Neural progenitor cell (in vitro differentiated cells): ENCODE measurements around the gene ADRA2C. TPM values are rescaled to one million over a fixed set of nuclear protein-coding genes. Genes with fewer than 3 reads are reported as not detected.
A peak's percentile ranks its signal among the peaks of the same experiment; 100 is the strongest.

Experiments
- DNase-seq: peaks from one replicate; pipeline ENCODE4 v3.0.0-alpha.2; 2016; ENCODE audit warnings: low spot score
- H2AFZ ChIP-seq: fragments of 200-600 bp; sonication (generic); replicated peaks from 2 replicates; pipeline ENCODE4 v1.6.1; 2016; ENCODE audit warnings: antibody characterized with exemption
- H3F3A ChIP-seq: fragments of 200-600 bp; sonication (generic); 2 replicates; pipeline ENCODE4 v1.6.1; 2016; ENCODE audit warnings: antibody characterized with exemption, low read depth
- H3K27ac ChIP-seq: fragments of 200-600 bp; sonication (generic); 2 replicates; pipeline ENCODE4 v1.5.1; 2016; ENCODE audit warnings: mild to moderate bottlenecking
- H3K27me3 ChIP-seq: fragments of 200-600 bp; sonication (generic); 2 replicates; pipeline ENCODE4 v1.6.1; 2016; ENCODE audit warnings: mild to moderate bottlenecking, moderate library complexity
- H3K36me3 ChIP-seq: fragments of 200-600 bp; sonication (generic); 2 replicates; pipeline ENCODE4 v1.5.1; 2016
- H3K4me1 ChIP-seq: fragments of 200-600 bp; sonication (generic); 2 replicates; pipeline ENCODE4 v1.6.1; 2016; ENCODE audit warnings: mixed run types
- H3K4me2 ChIP-seq: fragments of 200-600 bp; sonication (generic); 2 replicates; pipeline ENCODE4 v1.6.1; 2016
- H3K4me3 ChIP-seq: fragments of 200-600 bp; sonication (generic); 2 replicates; pipeline ENCODE4 v1.5.1; 2016
- H3K79me2 ChIP-seq: fragments of 200-600 bp; sonication (generic); 2 replicates; pipeline ENCODE4 v1.6.1; 2016; ENCODE audit warnings: low read depth
- H3K9ac ChIP-seq: fragments of 200-600 bp; sonication (generic); 2 replicates; pipeline ENCODE4 v1.6.1; 2016
- H3K9me3 ChIP-seq: fragments of 200-600 bp; sonication (generic); 2 replicates; pipeline ENCODE4 v1.5.1; 2016; ENCODE audit warnings: low read depth
- H4K20me1 ChIP-seq: fragments of 200-600 bp; sonication (generic); 2 replicates; pipeline ENCODE4 v1.6.1; 2016; ENCODE audit warnings: low read depth
- H3K27ac Mint-ChIP-seq: 3 replicates; pipeline ENCODE4 v1.8.0; 2021; ENCODE audit warnings: mixed read lengths
- H3K27me3 Mint-ChIP-seq: 2 replicates; pipeline ENCODE4 v1.8.0; 2022; ENCODE audit warnings: low read depth, mild to moderate bottlenecking, inconsistent platforms, moderate library complexity, mixed read lengths; ENCODE audit not compliant: insufficient read depth
- H3K36me3 Mint-ChIP-seq: 3 replicates; pipeline ENCODE4 v1.8.0; 2021; ENCODE audit warnings: mixed read lengths
- H3K4me1 Mint-ChIP-seq: 3 replicates; pipeline ENCODE4 v1.8.0; 2021; ENCODE audit warnings: mixed read lengths
- H3K4me3 Mint-ChIP-seq: 3 replicates; pipeline ENCODE4 v1.8.0; 2021; ENCODE audit warnings: mild to moderate bottlenecking, moderate library complexity, mixed read lengths
- H3K9me3 Mint-ChIP-seq: 3 replicates; pipeline ENCODE4 v1.8.0; 2020; ENCODE audit warnings: mixed read lengths
- CTCF ChIP-seq: fragments of 200-600 bp; sonication (generic); IDR thresholded peaks from 2 replicates; pipeline ENCODE4 v1.5.1; 2017; ENCODE audit warnings: antibody characterized with exemption, mild to moderate bottlenecking
- EZH2 ChIP-seq: fragments of 200-600 bp; sonication (generic); IDR thresholded peaks from 2 replicates; pipeline ENCODE4 v1.6.1; 2017; ENCODE audit warnings: antibody characterized with exemption, mild to moderate bottlenecking, moderate library complexity
- EZH2phosphoT487 ChIP-seq: fragments of 200-600 bp; sonication (generic); IDR thresholded peaks from 2 replicates; pipeline ENCODE4 v1.6.1; 2017; ENCODE audit warnings: antibody characterized with exemption
- total RNA-seq: library from RNA; depleted of rRNA; stranded (reverse); fragments of >200 nt; gene quantifications from 2 replicates; pipeline ENCODE4 v1.2.3, GENCODE V29; 2015; ENCODE audit warnings: low replicate concordance

ADRA2C gene
- total RNA-seq, 1 donor from 2014 or later, result 2.5 TPM

GRCh38 chr4:3808597-3808996 is 42.4 kb downstream of the ADRA2C start:
- Histone ChIP-seq H3K79me2 (no peaks in the 10 kb centered on the region), H3K4me3 (no peak overlapping the region), H4K20me1 (no peaks in the 10 kb centered on the region), H2AFZ (no peak overlapping the region), H3F3A (peaks cover 18% of the 10 kb centered on the region), H3K36me3 (no peaks in the 10 kb centered on the region), H3K9ac (no peak overlapping the region), H3K9me3 (no peaks in the 10 kb centered on the region), H3K4me1 (peaks cover 27% of the 10 kb centered on the region), H3K27me3 (no peaks in the 10 kb centered on the region), H3K4me2 (peak overlapping the region; percentile 72), H3K27ac (peak overlapping the region; percentile 39)
- TF ChIP-seq EZH2phosphoT487, result no peak
- no peak for TF ChIP-seq EZH2
- no peak for TF ChIP-seq CTCF
- Mint-ChIP-seq H3K9me3 (no peaks in the 10 kb centered on the region), H3K27me3 (peaks cover 37% of the 10 kb centered on the region), H3K4me1 (peaks cover 31% of the 10 kb centered on the region), H3K4me3 (peak overlapping the region; percentile 21), H3K36me3 (no peaks in the 10 kb centered on the region), H3K27ac (no peak overlapping the region)
- DNase-seq, result no peak

GRCh38 chr4:3809028-3809427 is 42.8 kb downstream of the ADRA2C start:
- Histone ChIP-seq H3K79me2 (no peaks in the 10 kb centered on the region), H3K36me3 (no peaks in the 10 kb centered on the region), H3K27me3 (no peaks in the 10 kb centered on the region), H3K9me3 (no peaks in the 10 kb centered on the region), H3K4me2 (peak overlapping the region; percentile 72), H3K27ac (no peak overlapping the region), H3K4me3 (no peak overlapping the region), H2AFZ (no peak overlapping the region), H3K9ac (no peak overlapping the region), H3F3A (peaks cover 18% of the 10 kb centered on the region), H4K20me1 (no peaks in the 10 kb centered on the region), H3K4me1 (peaks cover 27% of the 10 kb centered on the region)
- no peak for TF ChIP-seq CTCF
- TF ChIP-seq EZH2, result no peak
- no peak for TF ChIP-seq EZH2phosphoT487
- Mint-ChIP-seq H3K27me3 (peaks cover 35% of the 10 kb centered on the region), H3K9me3 (peaks cover 2% of the 10 kb centered on the region), H3K4me1 (peaks cover 31% of the 10 kb centered on the region), H3K36me3 (no peaks in the 10 kb centered on the region), H3K27ac (no peak overlapping the region), H3K4me3 (no peak overlapping the region)
- no peak for DNase-seq

- H3K4me2 ChIP-seq, result no peak overlapping the region
- no peak overlapping the region for H3K9ac ChIP-seq
- H2AFZ ChIP-seq, result no peak overlapping the region
- no peaks in the 10 kb centered on the region for H3K36me3 Mint-ChIP-seq
- H3K4me1 Mint-ChIP-seq, result peaks cover 31% of the 10 kb centered on the region
- no peaks in the 10 kb centered on the region for H4K20me1 ChIP-seq
- peaks cover 3% of the 10 kb centered on the region for H3K9me3 Mint-ChIP-seq
- no peak overlapping the region for H3K27ac ChIP-seq
- no peaks in the 10 kb centered on the region for H3K79me2 ChIP-seq
- H3K4me3 Mint-ChIP-seq, result no peak overlapping the region
- no peaks in the 10 kb centered on the region for H3K36me3 ChIP-seq
- H3K27me3 Mint-ChIP-seq, result peaks cover 35% of the 10 kb centered on the region
- DNase-seq, result no peak
- peaks cover 18% of the 10 kb centered on the region for H3F3A ChIP-seq
- peaks cover 27% of the 10 kb centered on the region for H3K4me1 ChIP-seq
- no peak overlapping the region for H3K4me3 ChIP-seq
- H3K27ac Mint-ChIP-seq, result no peak overlapping the region
- TF ChIP-seq EZH2phosphoT487 (no peak), EZH2 (no peak), CTCF (no peak)
- H3K27me3 ChIP-seq, result no peaks in the 10 kb centered on the region
- no peaks in the 10 kb centered on the region for H3K9me3 ChIP-seq
These were observed 43.4 kb downstream of the ADRA2C start for GRCh38 chr4:3809451-3810110.
